ENCODE measurements around the gene CARMIL3. TPM values are rescaled to one million over a fixed set of nuclear protein-coding genes. Genes with fewer than 3 reads are reported as not detected.
"Not testable (repeated sequence)": the region's sequence is repeated elsewhere in the genome, so short reads cannot be mapped to it uniquely, and the experiment has no call there.

CARMIL3 gene
- total RNA-seq, 1 donor: 1.3 TPM

GRCh38 chr14:24093207-24093900 is 41.5 kb downstream of the CARMIL3 start:
- DNase-seq (ENCODE audit: low read depth in 2 of 3, low spot score in 2 of 3): no peak

- peak in 2 of 3 donors; percentile 76 to 85 for DNase-seq (ENCODE audit: low read depth in 2 of 3, low spot score in 2 of 3)
These were observed 42.4 kb downstream of the CARMIL3 start, which contains the start of gene PCK2 for GRCh38 chr14:24093901-24094840. PCK2 (plus strand) TSS chr14:24094311; CDS start chr14:24094406, 95 bp downstream.

- DNase-seq (ENCODE audit: low read depth in 2 of 3, low spot score in 2 of 3): peak in 1 of 3 donors; percentile 25
These were observed 43.0 kb downstream of the CARMIL3 start for GRCh38 chr14:24094841-24095270.

- DNase-seq (ENCODE audit: low read depth in 2 of 3, low spot score in 2 of 3): peak in 2 of 3 donors; percentile 49 to 57
These were observed 43.7 kb downstream of the CARMIL3 start for GRCh38 chr14:24095271-24096068.

GRCh38 chr14:24096545-24097181 is 44.9 kb downstream of the CARMIL3 start:
- no peak for DNase-seq (ENCODE audit: low read depth in 2 of 3, low spot score in 2 of 3)

GRCh38 chr14:24098229-24098926 is 46.6 kb downstream of the CARMIL3 start:
- DNase-seq (ENCODE audit: low read depth in 2 of 3, low spot score in 2 of 3): no peak

GRCh38 chr14:24098927-24099813 is 47.4 kb downstream of the CARMIL3 start:
- DNase-seq (ENCODE audit: low read depth in 2 of 3, low spot score in 2 of 3): no peak

GRCh38 chr14:24100197-24100981 is 48.6 kb downstream of the CARMIL3 start:
- DNase-seq (ENCODE audit: low read depth in 2 of 3, low spot score in 2 of 3): no peak

- DNase-seq (ENCODE audit: low read depth in 2 of 3, low spot score in 2 of 3): no peak
These were observed 49.2 kb downstream of the CARMIL3 start for GRCh38 chr14:24100982-24101494.

- no peak for DNase-seq (ENCODE audit: low read depth in 2 of 3, low spot score in 2 of 3)
These were observed 50.7 kb downstream of the CARMIL3 start for GRCh38 chr14:24102357-24103048.

- DNase-seq (ENCODE audit: low read depth in 2 of 3, low spot score in 2 of 3): no peak
These were observed 51.6 kb downstream of the CARMIL3 start for GRCh38 chr14:24103451-24103850.

- not testable (repeated sequence) for DNase-seq (ENCODE audit: low read depth in 2 of 3, low spot score in 2 of 3)
These were observed 53.9 kb downstream of the CARMIL3 start for GRCh38 chr14:24105609-24106239.

- no peak for DNase-seq (ENCODE audit: low read depth in 2 of 3, low spot score in 2 of 3)
These were observed 55.0 kb downstream of the CARMIL3 start for GRCh38 chr14:24106672-24107271.

- DNase-seq (ENCODE audit: low read depth in 2 of 3, low spot score in 2 of 3): no peak
These were observed 56.6 kb downstream of the CARMIL3 start for GRCh38 chr14:24108336-24108874.

GRCh38 chr14:24110060-24110459 is 58.3 kb downstream of the CARMIL3 start:
- DNase-seq (ENCODE audit: low read depth in 2 of 3, low spot score in 2 of 3): no peak

GRCh38 chr14:24110523-24110922 is 58.7 kb downstream of the CARMIL3 start:
- DNase-seq (ENCODE audit: low read depth in 2 of 3, low spot score in 2 of 3): no peak

All from hematopoietic multipotent progenitor cell (in vitro differentiated cells).